Pancreas (tissue), 10 donors: ENCODE measurements around the gene CYB561D1. TPM values are rescaled to one million over a fixed set of nuclear protein-coding genes. Genes with fewer than 3 reads are reported as not detected.
"Not testable (repeated sequence)": the region's sequence is repeated elsewhere in the genome, so short reads cannot be mapped to it uniquely, and the experiment has no call there.

Source experiments
- ATAC-seq, 4 donors: fragments of 200-7000 bp; cut with Tn5 transposase; one replicate each; pipeline versions ENCODE4 v1.8.0 to v1.9.1; 2020; ENCODE audit warnings: mild to moderate bottlenecking in 4 of 4, moderate library complexity in 4 of 4
- DNase-seq, 6 donors: peaks; one replicate each; pipeline ENCODE4 v3.0.0-alpha.2; 2020
- FAIRE-seq: peaks from 2 replicates; lab custom pipeline; 2012; peaks lifted over from hg19 to GRCh38; lab: Jason Lieb, UNC
- H3K27ac ChIP-seq, 4 donors: fragments of 200-600 bp; sonication (generic); 1 replicate in 3 of 4; 2 replicates in 1 of 4; pipeline versions ENCODE4 v1.5.0 to v1.8.0; 2020
- H3K27me3 ChIP-seq, 4 donors: fragments of 200-600 bp; one replicate each; pipeline ENCODE4 v1.8.0; 2021
- H3K36me3 ChIP-seq, 3 donors: fragments of 200-600 bp; sonication (generic) in 1 of 3; one replicate each; pipeline versions ENCODE4 v1.5.0 to v1.8.0; 2020 to 2021
- H3K4me1 ChIP-seq, 3 donors: fragments of 200-600 bp; one replicate each; pipeline ENCODE4 v1.8.0; 2021
- H3K4me3 ChIP-seq, 4 donors: fragments of 200-600 bp; sonication (generic) in 2 of 4; one replicate each; pipeline versions ENCODE4 v1.5.0 to v1.8.0; 2020 to 2021
- H3K9me3 ChIP-seq, 4 donors: fragments of 200-600 bp; one replicate each; pipeline ENCODE4 v1.8.0; 2021
- WGBS, 2 donors: extraction: QIAGEN DNeasy Blood & Tissue Kit; methylation state at CpG; one replicate each; pipeline ENCODE4 v1.1.7; 2013; 5-methylcytosine and 5-hydroxymethylcytosine counted together
- intact Hi-C, 3 donors: fragments of 100-400 bp; cut with DNase I; formaldehyde crosslinking; loops; one replicate each; pipeline versions ENCODE4 v1.11.1 to v1.14.2; 2022
- polyA plus RNA-seq, 2 donors: library from polyadenylated mRNA; stranded (reverse); fragments of 200-250 nt; gene quantifications; one replicate each; pipeline ENCODE4 v1.2.3, GENCODE V29; 2013
- total RNA-seq, 6 donors: library from RNA; stranded (reverse); fragmentation: NEBNext Ultra II Directional in 4 of 6; extraction: Animal tissue kit (Norgen Biotek cat#: 25700) in 4 of 6; gene quantifications; one replicate each; pipeline versions ENCODE4 v1.2.1 to v1.2.4, GENCODE V29; 2021 to 2023
- TF ChIP-seq, protein P1 (sequence below), 4 donors: fragments of 200-600 bp; sonication (generic) in 3 of 4; IDR thresholded peaks; one replicate each; pipeline versions ENCODE4 v1.5.0 to v1.8.0; 2021; ENCODE audit warnings: antibody characterized with exemption in 4 of 4
- donor health status: healthy with polysubstance abuse.
- donor health status: DM: no; HTN: no; CAD: no; lungs with moderate emphysema.
- donor health status: DM: no; HTN: no; CAD: no.
- donor health status: control.
- donor health status: control.
- donor health status: Bipolar disorder and iron deficiency.
- donor health status: DM: yes; HTN: yes; CAD: no.
- donor health status: DM: no; HTN: no; CAD: no.
- donor health status: DM: no; HTN: no; CAD: no.
- donor health status: DM: yes; HTN: yes; CAD: no.

Gene CYB561D1
- total and polyA plus RNA-seq, 8 donors, result 5.1 to 11.6 (median 8.9) TPM

DNA sequence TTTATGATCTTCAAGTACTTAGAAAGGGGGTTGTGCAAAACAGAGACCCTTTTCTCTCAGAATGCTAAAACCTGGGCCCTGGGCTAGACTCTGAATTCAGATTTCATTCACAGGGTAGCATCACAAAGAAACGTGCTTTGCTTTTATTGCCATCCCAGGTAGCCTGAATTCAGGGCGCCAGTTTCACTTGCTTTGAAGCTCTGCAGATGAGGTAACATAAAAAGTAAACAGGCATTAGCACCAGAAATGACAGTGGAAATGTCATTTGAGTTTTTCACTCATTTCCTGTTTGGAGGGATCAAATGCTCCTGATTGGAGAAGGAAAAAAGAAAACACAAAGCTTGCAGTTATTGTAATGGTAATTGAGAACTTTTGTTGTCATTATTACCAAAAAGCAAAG, 25.0 kb upstream of the CYB561D1 start:
- Histone ChIP-seq H3K27me3 (no peaks in the 10 kb centered on the region), H3K4me1 (peaks cover 0 to 5% (median 0%) of the 10 kb centered on the region in 3 donors), H3K36me3 (no peaks in the 10 kb centered on the region), H3K4me3 (no peak overlapping the region), H3K9me3 (no peaks in the 10 kb centered on the region), H3K27ac (no peak overlapping the region)
- FAIRE-seq, result no peak
- ATAC-seq, result no peak
- 53 to 56% methylated on average over 2 of the region's 2 CpGs for WGBS, 2 donors
- DNase-seq, result no peak
- TF ChIP-seq, protein P1, sequence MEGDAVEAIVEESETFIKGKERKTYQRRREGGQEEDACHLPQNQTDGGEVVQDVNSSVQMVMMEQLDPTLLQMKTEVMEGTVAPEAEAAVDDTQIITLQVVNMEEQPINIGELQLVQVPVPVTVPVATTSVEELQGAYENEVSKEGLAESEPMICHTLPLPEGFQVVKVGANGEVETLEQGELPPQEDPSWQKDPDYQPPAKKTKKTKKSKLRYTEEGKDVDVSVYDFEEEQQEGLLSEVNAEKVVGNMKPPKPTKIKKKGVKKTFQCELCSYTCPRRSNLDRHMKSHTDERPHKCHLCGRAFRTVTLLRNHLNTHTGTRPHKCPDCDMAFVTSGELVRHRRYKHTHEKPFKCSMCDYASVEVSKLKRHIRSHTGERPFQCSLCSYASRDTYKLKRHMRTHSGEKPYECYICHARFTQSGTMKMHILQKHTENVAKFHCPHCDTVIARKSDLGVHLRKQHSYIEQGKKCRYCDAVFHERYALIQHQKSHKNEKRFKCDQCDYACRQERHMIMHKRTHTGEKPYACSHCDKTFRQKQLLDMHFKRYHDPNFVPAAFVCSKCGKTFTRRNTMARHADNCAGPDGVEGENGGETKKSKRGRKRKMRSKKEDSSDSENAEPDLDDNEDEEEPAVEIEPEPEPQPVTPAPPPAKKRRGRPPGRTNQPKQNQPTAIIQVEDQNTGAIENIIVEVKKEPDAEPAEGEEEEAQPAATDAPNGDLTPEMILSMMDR (IDR thresholded peaks at IDR 0.05), result no peak
- intact Hi-C loops, result no loop called here

DNA sequence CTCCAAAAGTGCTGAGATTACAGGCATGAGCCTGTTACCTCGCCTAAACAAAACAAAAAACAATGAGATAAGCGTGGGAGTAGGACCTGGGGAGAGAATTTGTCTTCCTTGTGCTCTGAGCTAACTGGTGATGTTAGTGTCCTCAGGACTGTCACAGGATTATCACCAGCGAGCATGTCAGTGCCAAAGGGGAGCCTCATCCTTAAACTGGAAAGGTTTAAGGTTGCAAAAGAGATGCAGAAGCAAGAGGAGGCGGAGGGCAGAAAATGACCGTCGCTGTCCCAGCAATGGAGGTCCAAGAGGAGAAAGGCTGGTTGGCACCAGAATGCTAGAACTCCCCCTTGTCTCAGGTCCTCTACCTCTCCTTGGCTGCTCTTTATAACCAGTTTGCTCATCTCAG, 23.6 kb upstream of the CYB561D1 start:
- ATAC-seq, result no peak
- H3K4me1 ChIP-seq, result peaks cover 0 to 5% (median 0%) of the 10 kb centered on the region in 3 donors

GRCh38 chr1:109472779-109473178, 21.1 kb upstream of the CYB561D1 start:
- intact Hi-C loops, result no loop called here
- 64 to 74% methylated on average over 3 of the region's 3 CpGs for WGBS, 2 donors
- no peak overlapping the region for H3K27ac ChIP-seq
- H3K36me3 ChIP-seq, result no peaks in the 10 kb centered on the region
- DNase-seq (no peak), ATAC-seq (no peak), FAIRE-seq (no peak)
- no peaks in the 10 kb centered on the region for H3K9me3 ChIP-seq
- H3K4me1 ChIP-seq, result no peaks in the 10 kb centered on the region
- H3K27me3 ChIP-seq, result no peaks in the 10 kb centered on the region
- no peak overlapping the region for H3K4me3 ChIP-seq
- TF ChIP-seq, protein P1 (IDR thresholded peaks at IDR 0.05), result no peak

More for the DNA sequence above, 23.6 kb upstream of the CYB561D1 start:
- intact Hi-C loops, result no loop called here
- TF ChIP-seq, protein P1 (IDR thresholded peaks at IDR 0.05), result no peak
- Histone ChIP-seq H3K27me3 (no peaks in the 10 kb centered on the region), H3K27ac (no peak overlapping the region), H3K4me3 (no peak overlapping the region), H3K9me3 (no peaks in the 10 kb centered on the region), H3K36me3 (no peaks in the 10 kb centered on the region)
- 69 to 77% methylated on average over 6 of the region's 6 CpGs for WGBS, 2 donors
- no peak for DNase-seq
- FAIRE-seq, result no peak

DNA sequence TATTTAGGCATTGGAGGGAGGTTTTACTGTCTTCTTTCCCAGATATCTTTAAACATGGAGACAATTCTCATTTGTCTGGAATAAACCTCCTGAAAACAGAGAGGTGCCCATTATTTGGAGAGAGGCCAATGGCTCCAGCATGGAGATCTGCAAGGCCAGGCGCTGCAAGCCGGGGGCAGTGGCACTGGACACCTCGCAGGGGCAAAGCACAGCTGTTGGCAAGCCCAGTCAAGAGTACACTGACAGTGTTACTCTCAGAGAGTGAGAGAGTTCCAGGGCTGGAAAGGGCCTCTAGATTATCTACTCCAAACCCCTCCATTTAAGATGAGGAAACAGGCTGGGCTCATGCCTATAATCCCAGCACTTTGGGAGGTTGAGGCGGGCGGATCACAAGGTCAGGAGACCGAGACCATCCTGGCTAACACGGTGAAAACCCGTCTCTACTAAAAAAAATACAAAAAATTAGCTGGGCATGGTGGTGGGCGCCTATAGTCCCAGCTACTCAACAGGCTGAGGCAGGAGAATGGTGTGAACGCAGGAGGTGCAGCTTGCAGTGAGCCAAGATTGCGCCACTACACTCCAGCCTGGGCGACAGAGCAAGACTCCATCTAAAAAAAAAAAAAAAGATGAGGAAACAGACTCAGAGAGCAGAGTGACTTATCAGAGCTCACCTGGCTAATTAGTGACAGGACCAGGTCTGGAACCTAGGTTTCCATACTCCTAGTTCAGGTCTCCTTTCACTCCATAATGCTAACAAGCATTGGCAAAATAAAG, 20.4 kb upstream of the CYB561D1 start:
- H3K4me3 ChIP-seq, ATAC-seq, H3K9me3 ChIP-seq, intact Hi-C loops, DNase-seq, H3K36me3 ChIP-seq, H3K27me3 ChIP-seq, H3K4me1 ChIP-seq, H3K27ac ChIP-seq, FAIRE-seq: not testable (repeated sequence)
- 82 to 86% methylated on average over 12 of the region's 12 CpGs for WGBS, 2 donors

DNA sequence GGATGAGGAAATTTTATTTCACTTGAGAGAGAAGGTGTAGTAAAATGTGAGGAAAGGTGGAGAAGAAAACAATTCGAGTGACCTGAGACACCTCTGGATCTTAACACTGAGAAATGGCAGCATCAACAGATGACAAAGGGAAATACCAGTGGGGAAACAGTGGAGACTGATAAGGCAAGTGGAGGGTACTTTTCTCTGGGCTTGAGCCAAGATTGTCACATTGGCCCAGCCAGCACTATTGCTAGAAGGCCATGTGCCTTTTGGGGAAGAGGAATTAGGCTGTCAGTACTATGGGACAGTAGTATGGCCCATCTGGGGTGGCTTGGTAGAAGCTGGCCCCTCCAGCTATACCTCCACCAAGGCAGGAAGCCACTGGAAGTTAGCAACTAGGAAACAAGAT, 19.2 kb upstream of the CYB561D1 start:
- DNase-seq (no peak), ATAC-seq (no peak), FAIRE-seq (no peak)
- no peaks in the 10 kb centered on the region for H3K27me3 ChIP-seq
- no peaks in the 10 kb centered on the region for H3K4me1 ChIP-seq
- no peak overlapping the region for H3K27ac ChIP-seq
- H3K36me3 ChIP-seq, result no peaks in the 10 kb centered on the region
- no peaks in the 10 kb centered on the region for H3K9me3 ChIP-seq
- intact Hi-C loops, result no loop called here
- no peak overlapping the region for H3K4me3 ChIP-seq
- TF ChIP-seq, protein P1 (IDR thresholded peaks at IDR 0.05), result no peak
- 75 to 83% methylated on average over 1 of the region's 1 CpG for WGBS, 2 donors
